GM23248 (cell line): ENCODE measurements around the gene POLN.

Source experiments
- EZH2 ChIP-seq: fragments of 200-600 bp; sonication (generic); IDR thresholded peaks from 2 replicates; pipeline ENCODE4 v1.6.1; 2018; ENCODE audit warnings: antibody characterized with exemption, mild to moderate bottlenecking; ENCODE audit not compliant: insufficient read depth, poor library complexity, severe bottlenecking
- EZH2phosphoT487 ChIP-seq: fragments of 200-600 bp; sonication (generic); IDR thresholded peaks from 2 replicates; pipeline ENCODE4 v1.6.1; 2018; ENCODE audit warnings: antibody characterized with exemption, moderate library complexity, mild to moderate bottlenecking, low read depth; ENCODE audit not compliant: insufficient read depth

DNA sequence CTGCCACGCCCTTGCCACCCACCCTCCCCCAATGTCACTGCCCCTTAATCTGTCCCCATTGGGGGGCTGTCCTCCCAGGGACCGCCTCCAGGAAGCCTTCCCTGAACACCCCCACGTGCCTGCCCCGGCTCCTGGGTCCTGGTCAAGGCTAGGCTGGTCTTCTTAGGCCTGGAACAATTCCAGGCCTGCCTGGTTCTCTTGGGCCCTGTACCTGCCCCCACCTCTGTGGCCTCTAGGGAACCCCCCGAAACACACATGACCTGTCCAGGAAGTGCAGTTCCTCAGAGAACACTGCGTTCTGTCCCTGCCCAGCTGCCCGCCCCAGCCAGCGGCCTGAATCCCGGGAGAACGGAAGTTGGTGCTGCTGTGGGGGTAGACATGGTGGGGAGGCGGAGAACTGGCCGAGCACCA lies 14.9 kb upstream of the POLN start:
- TF ChIP-seq EZH2 (no peak), EZH2phosphoT487 (no peak)
